Measurements from ENCODE around the gene RAP2A. TPM values are rescaled to one million over a fixed set of nuclear protein-coding genes. Genes with fewer than 3 reads are reported as not detected.

The RAP2A gene
- total RNA-seq, 1 donor from 2014 or later: 46.6 TPM

DNA sequence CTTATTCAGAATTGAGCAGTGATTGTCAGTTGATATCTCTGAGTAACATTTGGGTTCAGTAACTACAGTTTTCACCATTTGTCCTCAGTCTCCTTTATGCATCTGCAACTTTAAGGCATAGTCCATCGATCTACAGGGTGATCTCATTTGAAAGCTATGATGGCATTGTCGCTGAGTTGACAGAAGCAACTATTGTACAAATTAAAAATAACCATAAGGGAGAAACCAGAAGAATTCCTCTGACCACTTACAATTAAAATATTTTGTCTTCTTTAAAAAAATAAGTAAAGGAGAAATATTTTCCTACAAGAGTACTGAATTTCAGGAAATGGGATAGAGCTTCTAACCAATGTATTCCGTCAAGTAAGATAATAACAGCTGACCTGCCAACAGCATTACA, 30.6 kb downstream of the RAP2A start:
- no peak overlapping the region for H3K9ac ChIP-seq (ENCODE audit: low read length)
- H3K79me2 ChIP-seq (ENCODE audit: insufficient read depth, low read length): peaks cover 11% of the 10 kb centered on the region
- H3K36me3 ChIP-seq (ENCODE audit: insufficient read depth, low read length): peaks cover 4% of the 10 kb centered on the region
- H3K27me3 ChIP-seq (ENCODE audit: insufficient read depth, low read length): no peaks in the 10 kb centered on the region
- no peaks in the 10 kb centered on the region for H3K9me3 ChIP-seq (ENCODE audit: insufficient read depth, low read depth, low read length)
- H4K20me1 ChIP-seq (ENCODE audit: insufficient read depth, low read length): peaks cover 22% of the 10 kb centered on the region
- Mint-ChIP-seq H3K36me3 (ENCODE audit: low read depth, unreplicated experiment) (peaks cover 7% of the 10 kb centered on the region), H3K4me1 (ENCODE audit: low read depth, unreplicated experiment) (peaks cover 20% of the 10 kb centered on the region), H3K4me3 (ENCODE audit: unreplicated experiment) (no peak overlapping the region), H3K27ac (ENCODE audit: unreplicated experiment) (no peak overlapping the region), H3K9me3 (ENCODE audit: unreplicated experiment) (no peaks in the 10 kb centered on the region), H3K27me3 (ENCODE audit: low read depth, unreplicated experiment) (no peaks in the 10 kb centered on the region)
- no peak overlapping the region for H3K27ac ChIP-seq (ENCODE audit: low read depth, low read length)
- FAIRE-seq (no peak), DNase-seq (ENCODE audit: low read depth) (peak; percentile 47)
- H3K4me1 ChIP-seq (ENCODE audit: insufficient read depth, low read length): no peaks in the 10 kb centered on the region
- H3K4me3 ChIP-seq (ENCODE audit: insufficient read depth, low read depth, low read length): no peak overlapping the region
- no peak overlapping the region for H3K4me2 ChIP-seq (ENCODE audit: low read length)
- TF ChIP-seq, protein P1, sequence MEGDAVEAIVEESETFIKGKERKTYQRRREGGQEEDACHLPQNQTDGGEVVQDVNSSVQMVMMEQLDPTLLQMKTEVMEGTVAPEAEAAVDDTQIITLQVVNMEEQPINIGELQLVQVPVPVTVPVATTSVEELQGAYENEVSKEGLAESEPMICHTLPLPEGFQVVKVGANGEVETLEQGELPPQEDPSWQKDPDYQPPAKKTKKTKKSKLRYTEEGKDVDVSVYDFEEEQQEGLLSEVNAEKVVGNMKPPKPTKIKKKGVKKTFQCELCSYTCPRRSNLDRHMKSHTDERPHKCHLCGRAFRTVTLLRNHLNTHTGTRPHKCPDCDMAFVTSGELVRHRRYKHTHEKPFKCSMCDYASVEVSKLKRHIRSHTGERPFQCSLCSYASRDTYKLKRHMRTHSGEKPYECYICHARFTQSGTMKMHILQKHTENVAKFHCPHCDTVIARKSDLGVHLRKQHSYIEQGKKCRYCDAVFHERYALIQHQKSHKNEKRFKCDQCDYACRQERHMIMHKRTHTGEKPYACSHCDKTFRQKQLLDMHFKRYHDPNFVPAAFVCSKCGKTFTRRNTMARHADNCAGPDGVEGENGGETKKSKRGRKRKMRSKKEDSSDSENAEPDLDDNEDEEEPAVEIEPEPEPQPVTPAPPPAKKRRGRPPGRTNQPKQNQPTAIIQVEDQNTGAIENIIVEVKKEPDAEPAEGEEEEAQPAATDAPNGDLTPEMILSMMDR (IDR thresholded peaks at IDR 0.05; ENCODE audit: insufficient read depth, low read depth, low read length): no peak
- no peak for TF ChIP-seq EZH2 (IDR thresholded peaks at IDR 0.05; ENCODE audit: insufficient read depth, low read length)
- H2AFZ ChIP-seq (ENCODE audit: low read depth, low read length): no peak overlapping the region

DNA sequence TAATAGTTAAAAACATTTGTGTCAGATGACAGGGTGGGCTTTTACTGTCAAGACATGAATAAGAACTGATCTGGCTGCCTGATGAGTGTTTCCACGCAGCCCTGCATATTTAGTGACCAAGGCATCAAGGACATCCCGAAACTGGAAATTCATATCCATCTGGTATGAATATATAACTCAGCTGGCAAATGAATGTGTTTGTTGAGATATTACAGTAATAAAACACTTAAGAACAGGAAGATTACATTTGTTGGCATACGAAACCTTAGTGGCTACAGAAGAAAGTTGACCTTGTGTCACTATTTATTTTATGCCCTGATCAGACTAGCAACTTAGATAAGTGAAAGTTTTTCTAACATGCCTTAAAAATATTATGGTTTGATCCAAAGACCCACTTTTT, 32.8 kb downstream of the RAP2A start:
- Histone ChIP-seq H3K9me3 (ENCODE audit: insufficient read depth, low read depth, low read length) (no peaks in the 10 kb centered on the region), H3K9ac (ENCODE audit: low read length) (no peak overlapping the region), H3K27ac (ENCODE audit: low read depth, low read length) (no peak overlapping the region), H3K27me3 (ENCODE audit: insufficient read depth, low read length) (no peaks in the 10 kb centered on the region), H3K4me1 (ENCODE audit: insufficient read depth, low read length) (no peaks in the 10 kb centered on the region), H3K79me2 (ENCODE audit: insufficient read depth, low read length) (peaks cover 4% of the 10 kb centered on the region), H3K36me3 (ENCODE audit: insufficient read depth, low read length) (peaks cover 4% of the 10 kb centered on the region), H2AFZ (ENCODE audit: low read depth, low read length) (no peak overlapping the region), H3K4me3 (ENCODE audit: insufficient read depth, low read depth, low read length) (no peak overlapping the region), H3K4me2 (ENCODE audit: low read length) (no peak overlapping the region), H4K20me1 (ENCODE audit: insufficient read depth, low read length) (peaks cover 10% of the 10 kb centered on the region)
- TF ChIP-seq EZH2 (IDR thresholded peaks at IDR 0.05; ENCODE audit: insufficient read depth, low read length): no peak
- TF ChIP-seq, protein P1 (IDR thresholded peaks at IDR 0.05; ENCODE audit: insufficient read depth, low read depth, low read length): no peak
- FAIRE-seq: no peak
- DNase-seq (ENCODE audit: low read depth): no peak
- no peaks in the 10 kb centered on the region for H3K9me3 Mint-ChIP-seq (ENCODE audit: unreplicated experiment)
- H3K27ac Mint-ChIP-seq (ENCODE audit: unreplicated experiment): no peak overlapping the region
- peaks cover 8% of the 10 kb centered on the region for H3K36me3 Mint-ChIP-seq (ENCODE audit: low read depth, unreplicated experiment)
- H3K27me3 Mint-ChIP-seq (ENCODE audit: low read depth, unreplicated experiment): no peaks in the 10 kb centered on the region
- H3K4me3 Mint-ChIP-seq (ENCODE audit: unreplicated experiment): no peak overlapping the region
- H3K4me1 Mint-ChIP-seq (ENCODE audit: low read depth, unreplicated experiment): peaks cover 8% of the 10 kb centered on the region

DNA sequence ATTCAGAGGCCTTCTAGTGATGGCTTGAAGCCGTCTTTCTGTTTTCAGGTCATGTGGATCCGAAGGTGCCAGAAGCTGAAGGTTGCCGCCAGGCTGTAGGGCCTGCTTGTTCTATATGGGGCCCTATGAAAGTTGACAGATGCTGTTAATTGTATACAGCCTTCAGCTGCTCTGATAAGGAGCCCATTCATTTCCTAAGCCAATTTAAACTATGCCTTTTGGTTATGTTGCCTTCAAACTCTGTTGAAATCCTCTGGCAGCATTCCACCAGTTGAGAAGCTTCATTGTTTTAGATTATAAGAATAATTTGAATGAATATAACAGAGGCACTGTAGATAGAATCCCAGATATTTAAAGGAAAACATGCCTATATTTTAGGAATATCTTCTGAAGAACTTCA, 34.4 kb downstream of the RAP2A start:
- no peaks in the 10 kb centered on the region for H3K27me3 ChIP-seq (ENCODE audit: insufficient read depth, low read length)
- peaks cover 4% of the 10 kb centered on the region for H3K36me3 ChIP-seq (ENCODE audit: insufficient read depth, low read length)
- H2AFZ ChIP-seq (ENCODE audit: low read depth, low read length): no peak overlapping the region
- H3K9ac ChIP-seq (ENCODE audit: low read length): no peak overlapping the region
- H3K4me2 ChIP-seq (ENCODE audit: low read length): no peak overlapping the region
- Mint-ChIP-seq H3K27me3 (ENCODE audit: low read depth, unreplicated experiment) (no peaks in the 10 kb centered on the region), H3K27ac (ENCODE audit: unreplicated experiment) (no peak overlapping the region), H3K9me3 (ENCODE audit: unreplicated experiment) (no peaks in the 10 kb centered on the region), H3K4me3 (ENCODE audit: unreplicated experiment) (no peak overlapping the region), H3K4me1 (ENCODE audit: low read depth, unreplicated experiment) (peaks cover 8% of the 10 kb centered on the region), H3K36me3 (ENCODE audit: low read depth, unreplicated experiment) (peaks cover 8% of the 10 kb centered on the region)
- no peak for FAIRE-seq
- TF ChIP-seq, protein P1 (IDR thresholded peaks at IDR 0.05; ENCODE audit: insufficient read depth, low read depth, low read length): no peak
- no peak for TF ChIP-seq EZH2 (IDR thresholded peaks at IDR 0.05; ENCODE audit: insufficient read depth, low read length)
- no peaks in the 10 kb centered on the region for H3K9me3 ChIP-seq (ENCODE audit: insufficient read depth, low read depth, low read length)
- no peaks in the 10 kb centered on the region for H3K79me2 ChIP-seq (ENCODE audit: insufficient read depth, low read length)
- peaks cover 4% of the 10 kb centered on the region for H4K20me1 ChIP-seq (ENCODE audit: insufficient read depth, low read length)
- no peaks in the 10 kb centered on the region for H3K4me1 ChIP-seq (ENCODE audit: insufficient read depth, low read length)
- DNase-seq (ENCODE audit: low read depth): no peak
- no peak overlapping the region for H3K4me3 ChIP-seq (ENCODE audit: insufficient read depth, low read depth, low read length)
- H3K27ac ChIP-seq (ENCODE audit: low read depth, low read length): no peak overlapping the region
